ENCODE results near the gene METTL9.

GRCh38 chr16:21563676-21564075 lies 35.7 kb upstream of the METTL9 start:
- TF ChIP-seq CTCF (IDR thresholded peaks at IDR 0.05) (no peak), POLR2A (IDR thresholded peaks at IDR 0.05) (no peak)

Measured in right lobe of liver (tissue), 4 donors.